CD4-positive, alpha-beta memory T cell (primary cell): Measurements from ENCODE around the gene TRIM7. TPM values are rescaled to one million over a fixed set of nuclear protein-coding genes. Genes with fewer than 3 reads are reported as not detected.
A peak's percentile ranks its signal among the peaks of the same experiment; 100 is the strongest.
"Not testable (repeated sequence)": the region's sequence is repeated elsewhere in the genome, so short reads cannot be mapped to it uniquely, and the experiment has no call there.

ENCODE experiments used
- CTCF ChIA-PET: fragments of 350-600 bp; sonication (Branson Sonifier 250); formaldehyde crosslinking; loops from one replicate; lab custom pipeline; 2021; ENCODE audit warnings: inconsistent platforms; ENCODE audit not compliant: partially characterized antibody; lab: Charles Lee
- POLR2A ChIA-PET: fragments of 350-600 bp; sonication (Branson Sonifier 250); formaldehyde crosslinking; loops from one replicate; lab custom pipeline; 2021; ENCODE audit not compliant: partially characterized antibody; lab: Charles Lee
- DNase-seq, 5 donors: peaks; one replicate each; pipeline versions ENCODE4 v3.0.0 to v3.0.0-alpha.2; 2020 to 2022; ENCODE audit warnings: mixed read lengths in 1 of 5
- H3K27ac ChIP-seq: one replicate; pipeline ENCODE4 v1.7.0; 2013; ENCODE audit warnings: low read depth, low read length
- H3K27me3 ChIP-seq: 2 replicates; pipeline ENCODE4 v1.7.0; 2013; ENCODE audit warnings: mild to moderate bottlenecking, low read length, moderate library complexity; ENCODE audit not compliant: insufficient read depth
- H3K36me3 ChIP-seq: 2 replicates; pipeline ENCODE4 v1.7.0; 2013; ENCODE audit warnings: mild to moderate bottlenecking, low read length, moderate library complexity; ENCODE audit not compliant: insufficient read depth
- H3K4me1 ChIP-seq: 2 replicates; pipeline ENCODE4 v1.7.0; 2013; ENCODE audit warnings: mild to moderate bottlenecking, low read length, moderate library complexity; ENCODE audit not compliant: insufficient read depth
- H3K4me3 ChIP-seq, 2 donors: one replicate each; pipeline ENCODE4 v1.7.0; 2013; ENCODE audit warnings: low read length in 2 of 2, mild to moderate bottlenecking in 1 of 2
- H3K9me3 ChIP-seq, 2 donors: one replicate each; pipeline ENCODE4 v1.7.0; 2013; ENCODE audit warnings: low read length in 2 of 2, control low read depth in 1 of 2; ENCODE audit not compliant: control insufficient read depth in 1 of 2
- H3K27ac Mint-ChIP-seq, 7 donors: one replicate each; pipeline ENCODE4 v1.8.0; 2020 to 2021; ENCODE audit warnings: mixed read lengths in 7 of 7, mild to moderate bottlenecking in 6 of 7, inconsistent platforms in 3 of 7, moderate library complexity in 3 of 7
- H3K27me3 Mint-ChIP-seq, 2 donors: one replicate each; pipeline ENCODE4 v1.8.0; 2020 to 2021; ENCODE audit warnings: mixed read lengths in 2 of 2
- H3K36me3 Mint-ChIP-seq, 2 donors: one replicate each; pipeline ENCODE4 v1.8.0; 2020 to 2021; ENCODE audit warnings: mixed read lengths in 2 of 2, inconsistent platforms in 1 of 2, mild to moderate bottlenecking in 1 of 2
- H3K4me1 Mint-ChIP-seq, 4 donors: one replicate each; pipeline ENCODE4 v1.8.0; 2020 to 2021; ENCODE audit warnings: mixed read lengths in 4 of 4, mild to moderate bottlenecking in 1 of 4
- H3K4me3 Mint-ChIP-seq, 8 donors: one replicate each; pipeline ENCODE4 v1.8.0; 2020 to 2021; ENCODE audit warnings: mixed read lengths in 8 of 8, mild to moderate bottlenecking in 7 of 8, moderate library complexity in 6 of 8, inconsistent platforms in 3 of 8
- H3K9me3 Mint-ChIP-seq, 8 donors: one replicate each; pipeline ENCODE4 v1.8.0; 2020 to 2021; ENCODE audit warnings: mixed read lengths in 8 of 8, mild to moderate bottlenecking in 5 of 8, inconsistent platforms in 3 of 8, moderate library complexity in 1 of 8
- intact Hi-C: fragments of 100-400 bp; cut with micrococcal nuclease; formaldehyde crosslinking; loops from one replicate; pipeline ENCODE4 v1.15.1; 2023
- polyA plus RNA-seq, 2 donors: library from polyadenylated mRNA; unstranded; fragments of 300-500 nt; fragmentation: Illumina TruSeq; gene quantifications; one replicate each; pipeline ENCODE4 v1.2.3, GENCODE V29; 2021
- total RNA-seq, 2 experiments: library from RNA; stranded (reverse); gene quantifications; one replicate each; pipeline ENCODE4 v1.2.3, GENCODE V29; 2021

The TRIM7 gene
- total and polyA plus RNA-seq, 4 experiments from 2014 or later = 0.63 to 4.2 (median 2.0) TPM

DNA sequence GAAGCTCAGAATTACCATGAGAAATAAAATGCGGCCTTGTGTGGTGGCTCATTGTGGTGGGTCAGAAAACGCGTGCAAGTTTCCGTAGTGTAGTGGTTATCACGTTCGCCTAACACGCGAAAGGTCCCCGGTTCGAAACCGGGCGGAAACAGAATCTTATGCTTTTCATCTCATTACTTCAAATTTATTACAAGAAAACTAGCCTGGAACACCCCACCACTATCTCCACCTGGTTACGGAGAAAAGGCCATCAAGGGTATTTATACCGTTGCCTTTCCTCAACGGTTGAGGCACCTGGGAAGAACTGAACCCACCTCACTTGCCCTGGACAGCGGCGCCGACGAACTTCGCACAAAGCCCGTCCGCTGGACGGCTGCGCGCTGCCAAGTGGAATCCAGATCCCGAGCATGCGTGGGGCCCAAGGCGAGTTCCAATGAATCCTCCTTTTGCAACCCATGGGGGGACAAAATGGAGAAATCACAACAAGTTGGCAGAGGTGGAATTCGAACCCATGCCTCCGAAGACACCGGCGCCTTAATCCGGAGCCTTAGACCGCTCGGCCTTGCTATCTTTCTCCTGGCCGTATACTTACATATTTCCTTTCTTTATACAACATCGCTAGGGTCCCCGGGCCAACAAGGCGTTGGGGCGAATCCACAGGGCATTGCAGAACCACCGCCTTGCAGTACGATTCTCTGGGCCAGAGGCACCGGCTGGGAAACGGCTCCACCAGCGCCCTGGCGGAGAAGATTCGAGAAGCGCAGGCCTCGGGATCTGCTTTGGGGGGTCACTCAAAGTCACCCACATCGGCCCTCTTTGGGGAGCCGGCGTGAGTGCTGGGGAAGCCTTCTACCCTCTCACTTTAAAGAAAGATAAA, 40.7 kb downstream of the TRIM7 start:
- ChIA-PET POLR2A (interaction anchor here (1.2 to 1.4 kb wide), 2 partner anchors 25 to 97 kb away, joined by 3 to 4 read pairs; no protein-coding TSS in a partner anchor), CTCF (interaction anchor here (0.7 kb wide), 1 partner anchor 80 kb away, joined by 3 read pairs; no protein-coding TSS in a partner anchor)
- Mint-ChIP-seq H3K36me3 (peaks cover 0 to 4% of the 10 kb centered on the region in 2 donors), H3K4me1 (peaks cover 13 to 44% (median 29%) of the 10 kb centered on the region in 4 donors), H3K27me3 (peaks cover 28 to 52% of the 10 kb centered on the region in 2 donors), H3K9me3 (peaks cover 0 to 32% (median 5%) of the 10 kb centered on the region in 8 donors), H3K27ac (peak overlapping the region in 6 of 7 donors; percentile 88 to 97 (median 91)), H3K4me3 (peak overlapping the region in 5 of 8 donors; percentile 52 to 79 (median 65))
- intact Hi-C loops = no loop called here
- H3K4me1 ChIP-seq = peaks cover 24% of the 10 kb centered on the region
- H3K9me3 ChIP-seq = no peaks in the 10 kb centered on the region
- no peak for DNase-seq
- H3K27me3 ChIP-seq = peaks cover 22% of the 10 kb centered on the region
- no peak overlapping the region for H3K27ac ChIP-seq
- H3K36me3 ChIP-seq = no peaks in the 10 kb centered on the region
- H3K4me3 ChIP-seq = no peak overlapping the region

DNA sequence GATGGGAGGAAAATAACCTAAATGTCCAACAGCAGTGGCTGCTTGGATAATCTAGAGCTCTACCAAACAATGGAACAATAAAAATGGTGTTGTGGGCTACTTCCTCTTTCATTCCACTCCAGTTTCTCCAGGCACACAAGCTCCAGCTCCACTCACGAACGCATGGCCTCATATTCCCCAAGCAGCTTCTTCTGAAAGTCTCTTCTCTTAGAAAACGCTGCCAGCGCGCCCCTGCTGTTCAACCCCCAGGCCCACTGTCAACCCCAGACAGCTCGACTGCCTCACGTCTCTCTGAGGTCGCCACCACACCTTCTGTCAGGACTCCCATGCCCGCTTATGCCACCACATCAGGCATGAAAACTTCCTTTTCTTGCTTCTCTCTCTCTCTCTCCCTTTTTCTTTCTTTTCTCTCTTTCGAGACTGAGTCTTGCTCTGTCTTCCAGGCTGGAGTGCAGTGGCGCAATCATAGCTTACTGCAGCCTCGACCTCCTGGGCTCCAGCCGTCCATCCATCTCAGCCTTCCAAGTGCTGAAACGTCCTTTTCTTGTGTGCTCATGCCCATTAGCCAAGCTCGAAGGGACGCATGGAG, 41.4 kb downstream of the TRIM7 start:
- intact Hi-C loops = no loop called here
- peaks cover 15% of the 10 kb centered on the region for H3K27me3 ChIP-seq

DNA sequence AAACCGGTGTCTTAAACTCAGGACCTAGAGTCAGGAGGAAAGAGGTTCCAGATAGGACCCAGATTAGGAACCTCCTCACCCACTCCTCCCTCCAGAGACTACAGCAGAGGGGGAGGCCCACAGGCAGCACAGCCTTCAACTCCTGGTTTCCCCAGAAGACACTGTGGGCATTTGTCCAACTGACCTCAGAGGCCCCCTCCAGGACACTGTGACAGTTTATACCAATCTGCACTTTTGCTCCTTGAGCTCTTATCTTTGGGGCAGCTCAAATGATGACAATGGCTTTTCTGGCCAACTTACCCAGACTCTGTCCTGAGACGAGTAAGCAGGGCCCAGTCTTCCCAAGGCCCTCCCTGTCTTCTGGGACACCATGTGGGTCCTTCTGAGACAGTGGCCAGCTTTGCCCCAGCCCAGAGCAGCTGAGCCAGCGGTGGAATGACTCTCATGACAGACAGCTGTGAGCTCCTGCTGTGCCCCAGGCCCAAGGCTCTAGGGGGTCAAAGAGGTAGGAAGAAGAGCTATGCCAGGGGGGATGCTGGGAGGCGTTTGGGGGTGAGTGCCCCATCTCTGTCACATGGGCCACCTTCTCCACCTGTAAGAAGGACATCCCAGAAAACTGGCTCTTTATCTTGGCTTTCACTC, 43.3 kb downstream of the TRIM7 start:
- no peaks in the 10 kb centered on the region for H3K36me3 ChIP-seq
- H3K36me3 Mint-ChIP-seq = peaks cover 0 to 4% of the 10 kb centered on the region in 2 donors
- no peaks in the 10 kb centered on the region for H3K9me3 ChIP-seq
- no peak for DNase-seq
- peak overlapping the region; percentile 85 to 99 (median 97) for H3K27ac Mint-ChIP-seq
- peak overlapping the region in 5 of 8 donors; percentile 69 to 85 (median 80) for H3K4me3 Mint-ChIP-seq
- peaks cover 0 to 18% (median 4%) of the 10 kb centered on the region in 8 donors for H3K9me3 Mint-ChIP-seq
- H3K27me3 Mint-ChIP-seq = peaks cover 18 to 30% of the 10 kb centered on the region in 2 donors
- peak overlapping the region in 1 of 2 donors; percentile 16 for H3K4me3 ChIP-seq
- H3K4me1 ChIP-seq = peaks cover 23% of the 10 kb centered on the region
- peaks cover 14 to 35% (median 26%) of the 10 kb centered on the region in 4 donors for H3K4me1 Mint-ChIP-seq
- H3K27me3 ChIP-seq = peaks cover 5% of the 10 kb centered on the region
- intact Hi-C loops = no loop called here
- ChIA-PET CTCF (interaction anchor here (1.0 kb wide), 1 partner anchor 19 kb away, joined by 4 read pairs; no protein-coding TSS in a partner anchor), POLR2A (interaction anchor here (0.7 to 1.0 kb wide), 2 partner anchors 27 to 30 kb away, joined by 3 to 4 read pairs; no protein-coding TSS in a partner anchor)
- H3K27ac ChIP-seq = peak overlapping the region; percentile 53

More for the DNA sequence above, 41.4 kb downstream of the TRIM7 start:
- Mint-ChIP-seq H3K27ac (peak overlapping the region in 6 of 7 donors; percentile 88 to 97 (median 91)), H3K4me1 (peaks cover 15 to 42% (median 29%) of the 10 kb centered on the region in 4 donors), H3K27me3 (peaks cover 24 to 47% of the 10 kb centered on the region in 2 donors), H3K9me3 (peaks cover 0 to 27% (median 4%) of the 10 kb centered on the region in 8 donors), H3K4me3 (peak overlapping the region in 6 of 8 donors; percentile 36 to 79 (median 64)), H3K36me3 (peaks cover 0 to 4% of the 10 kb centered on the region in 2 donors)
- Histone ChIP-seq H3K9me3 (no peaks in the 10 kb centered on the region), H3K27ac (no peak overlapping the region), H3K4me3 (no peak overlapping the region), H3K4me1 (peaks cover 28% of the 10 kb centered on the region), H3K36me3 (no peaks in the 10 kb centered on the region)
- no peak for DNase-seq
- POLR2A ChIA-PET = interaction anchor here (1.2 kb wide), 1 partner anchor 98 kb away, joined by 3 read pairs; no protein-coding TSS in a partner anchor
- CTCF ChIA-PET = interaction anchor here (0.7 kb wide), 1 partner anchor 81 kb away, joined by 3 read pairs; no protein-coding TSS in a partner anchor

DNA sequence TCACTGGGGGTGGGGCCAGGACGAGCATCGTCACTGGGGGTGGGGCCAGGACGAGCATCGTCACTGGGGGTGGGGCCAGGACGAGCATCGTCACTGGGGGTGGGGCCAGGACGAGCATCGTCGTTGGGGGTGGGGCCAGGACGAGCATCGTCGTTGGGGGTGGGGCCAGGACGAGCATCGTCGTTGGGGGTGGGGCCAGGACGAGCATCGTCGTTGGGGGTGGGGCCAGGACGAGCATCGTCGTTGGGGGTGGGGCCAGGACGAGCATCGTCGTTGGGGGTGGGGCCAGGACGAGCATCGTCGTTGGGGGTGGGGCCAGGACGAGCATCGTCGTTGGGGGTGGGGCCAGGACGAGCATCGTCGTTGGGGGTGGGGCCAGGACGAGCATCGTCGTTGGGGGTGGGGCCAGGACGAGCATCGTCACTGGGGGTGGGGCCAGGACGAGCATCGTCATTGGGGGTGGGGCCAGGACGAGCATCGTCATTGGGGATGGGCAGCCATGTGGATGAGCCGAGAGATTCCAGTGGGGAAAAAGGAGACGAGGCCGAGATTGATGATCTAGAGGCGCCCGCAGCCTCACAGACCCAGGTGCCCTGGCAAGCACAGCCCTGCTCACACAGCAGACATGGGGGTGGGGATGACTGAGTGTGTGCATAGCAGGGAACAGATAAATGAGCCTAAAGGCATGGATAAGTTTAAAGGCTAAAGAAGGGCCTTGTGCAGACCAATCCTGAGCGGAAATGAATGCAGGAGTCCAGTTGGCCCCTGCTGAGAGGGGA, 44.1 kb downstream of the TRIM7 start:
- peak overlapping the region; percentile 53 for H3K27ac ChIP-seq
- intact Hi-C loops, H3K27me3 ChIP-seq, H3K36me3 ChIP-seq, H3K36me3 Mint-ChIP-seq, H3K9me3 ChIP-seq: not testable (repeated sequence)
- peak overlapping the region; percentile 57 to 85 (median 80) for H3K4me3 Mint-ChIP-seq
- POLR2A ChIA-PET = interaction anchor here (1.0 to 1.8 kb wide), 4 partner anchors 28 to 100 kb away, joined by 3 to 7 read pairs (median 4); partner anchors contain the start of genes TRIM41 and TRIM52
- peaks cover 14 to 27% of the 10 kb centered on the region in 2 donors for H3K27me3 Mint-ChIP-seq
- peak; percentile 53 to 79 (median 68) for DNase-seq
- CTCF ChIA-PET = interaction anchor here (0.8 to 2.5 kb wide), 3 partner anchors 12 to 100 kb away, joined by 3 to 11 read pairs (median 5); partner anchors contain the start of gene TRIM52
- peak overlapping the region; percentile 85 to 99 (median 97) for H3K27ac Mint-ChIP-seq
- H3K4me1 Mint-ChIP-seq = peaks cover 14 to 35% (median 25%) of the 10 kb centered on the region in 4 donors
- peaks cover 0 to 12% (median 4%) of the 10 kb centered on the region in 8 donors for H3K9me3 Mint-ChIP-seq
- H3K4me1 ChIP-seq = peaks cover 23% of the 10 kb centered on the region
- H3K4me3 ChIP-seq = peak overlapping the region in 1 of 2 donors; percentile 16

DNA sequence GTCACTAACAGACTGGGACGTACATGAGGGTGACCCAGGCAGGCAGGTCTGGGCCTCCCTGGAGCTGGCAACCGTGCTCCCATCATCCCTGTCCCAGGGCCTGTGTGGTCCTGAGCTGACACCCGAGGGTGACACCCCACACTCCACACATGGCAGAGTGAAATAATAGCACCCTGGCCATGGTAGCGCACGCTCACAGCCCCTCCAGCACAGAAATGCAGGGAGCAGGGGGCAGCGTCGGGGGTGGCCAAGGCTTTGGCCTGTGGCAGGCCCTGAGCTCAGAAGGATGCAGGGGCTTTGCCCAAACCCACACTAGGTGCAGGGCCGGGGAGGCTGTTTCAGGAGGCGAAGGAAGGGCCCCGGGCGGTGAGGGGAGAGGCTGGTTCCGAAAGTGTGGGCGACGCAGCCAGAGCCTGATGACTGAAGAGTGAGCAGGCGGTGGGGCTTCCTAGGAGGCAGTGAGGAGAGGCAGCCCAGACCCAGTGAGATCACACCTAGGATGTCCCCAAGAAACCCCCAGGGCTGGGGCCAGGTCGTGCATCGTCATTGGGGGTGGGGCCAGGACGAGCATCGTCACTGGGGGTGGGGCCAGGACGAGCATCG, 44.7 kb downstream of the TRIM7 start:
- peak overlapping the region; percentile 48 to 66 for H3K4me3 ChIP-seq
- H3K4me1 Mint-ChIP-seq = peaks cover 11 to 35% (median 22%) of the 10 kb centered on the region in 4 donors
- intact Hi-C loops = no loop called here
- no peaks in the 10 kb centered on the region for H3K9me3 ChIP-seq
- CTCF ChIA-PET = interaction anchor here (0.8 to 2.5 kb wide), 4 partner anchors 8 to 101 kb away, joined by 3 to 11 read pairs (median 4); partner anchors contain the start of gene TRIM52
- H3K36me3 ChIP-seq = no peaks in the 10 kb centered on the region
- H3K27me3 Mint-ChIP-seq = peaks cover 9 to 24% of the 10 kb centered on the region in 2 donors
- H3K4me3 Mint-ChIP-seq = peak overlapping the region; percentile 79 to 89 (median 81)
- peak overlapping the region; percentile 94 to 99 (median 97) for H3K27ac Mint-ChIP-seq
- POLR2A ChIA-PET = interaction anchor here (0.9 to 1.8 kb wide), 6 partner anchors 10 to 357 kb away, joined by 3 to 7 read pairs (median 3); partner anchors contain the start of genes TRIM41 and TRIM52
- peaks cover 0 to 3% of the 10 kb centered on the region in 2 donors for H3K36me3 Mint-ChIP-seq
- peak overlapping the region; percentile 90 for H3K27ac ChIP-seq
- peaks cover 5% of the 10 kb centered on the region for H3K27me3 ChIP-seq
- H3K4me1 ChIP-seq = peaks cover 23% of the 10 kb centered on the region
- peak; percentile 75 to 96 (median 86) for DNase-seq
- peaks cover 0 to 11% (median 1%) of the 10 kb centered on the region in 8 donors for H3K9me3 Mint-ChIP-seq
